HTERT RPE-1 (cell line): ENCODE measurements around the gene ANKRD36.
"Not testable (repeated sequence)": the region's sequence is repeated elsewhere in the genome, so short reads cannot be mapped to it uniquely, and the experiment has no call there.

ENCODE experiments used
- in situ Hi-C: fragments of 300-500 bp; cut with MboI; formaldehyde crosslinking; loops from 4 replicates; pipeline ENCODE4 v1.14.3; 2020; ENCODE audit warnings: low sequenced_read_pairs

Gene ANKRD36

GRCh38 chr2:97112320-97113049 lies 468 bp upstream of the ANKRD36 start:
- in situ Hi-C loops, result not testable (repeated sequence)

DNA sequence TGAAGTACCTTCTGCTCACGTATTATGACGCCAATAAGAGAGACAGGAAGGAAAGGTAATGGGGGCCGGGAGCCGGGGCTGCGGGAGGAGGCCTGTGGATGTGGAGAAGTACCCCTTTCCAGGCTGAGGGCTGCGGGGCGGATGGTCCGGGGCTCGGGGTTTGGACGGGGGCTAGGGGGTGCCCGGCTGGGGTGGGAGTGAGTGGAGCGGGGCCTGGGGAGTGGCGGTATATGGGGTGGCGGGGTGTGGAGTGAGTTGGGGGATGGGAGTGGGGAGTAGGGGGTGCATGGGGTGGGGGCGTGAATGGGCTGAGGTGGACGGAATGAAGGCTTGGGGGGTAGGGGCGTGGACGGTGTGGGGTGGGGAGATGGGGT lies 916 bp downstream of the ANKRD36 start:
- in situ Hi-C loops, result not testable (repeated sequence)

GRCh38 chr2:97129090-97129489 lies 16.1 kb downstream of the ANKRD36 start:
- in situ Hi-C loops, result not testable (repeated sequence)

- in situ Hi-C loops, result not testable (repeated sequence)
Observed at GRCh38 chr2:97144016-97144415, 31.1 kb downstream of the ANKRD36 start.

- in situ Hi-C loops, result not testable (repeated sequence)
Observed at GRCh38 chr2:97166548-97166947, 53.6 kb downstream of the ANKRD36 start.

- in situ Hi-C loops, result not testable (repeated sequence)
Observed at GRCh38 chr2:97167938-97168337, 55.0 kb downstream of the ANKRD36 start.

GRCh38 chr2:97168583-97168982 lies 55.6 kb downstream of the ANKRD36 start:
- in situ Hi-C loops, result not testable (repeated sequence)

GRCh38 chr2:97180391-97180790 lies 67.4 kb downstream of the ANKRD36 start:
- in situ Hi-C loops, result not testable (repeated sequence)

GRCh38 chr2:97195349-97195748 lies 82.4 kb downstream of the ANKRD36 start:
- in situ Hi-C loops, result not testable (repeated sequence)

DNA sequence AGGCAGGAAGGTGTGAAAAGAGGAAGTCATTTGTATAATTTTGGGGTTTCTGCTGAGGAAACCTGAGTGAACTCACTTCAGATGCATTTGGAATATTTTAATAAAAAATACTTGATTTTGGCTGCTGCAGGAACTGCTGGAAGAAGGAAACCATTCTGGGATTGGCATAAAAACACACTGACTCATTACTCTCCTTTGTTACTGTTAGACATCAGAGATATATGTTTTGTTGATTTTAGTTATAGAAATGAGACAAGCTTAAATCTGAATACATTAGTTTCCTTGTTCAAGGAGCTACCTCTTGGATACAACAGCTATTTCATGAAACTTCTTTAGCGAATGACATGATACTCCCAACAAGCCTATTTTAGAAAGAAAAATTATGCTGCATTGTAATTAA lies 84.3 kb downstream of the ANKRD36 start:
- in situ Hi-C loops, result not testable (repeated sequence)

DNA sequence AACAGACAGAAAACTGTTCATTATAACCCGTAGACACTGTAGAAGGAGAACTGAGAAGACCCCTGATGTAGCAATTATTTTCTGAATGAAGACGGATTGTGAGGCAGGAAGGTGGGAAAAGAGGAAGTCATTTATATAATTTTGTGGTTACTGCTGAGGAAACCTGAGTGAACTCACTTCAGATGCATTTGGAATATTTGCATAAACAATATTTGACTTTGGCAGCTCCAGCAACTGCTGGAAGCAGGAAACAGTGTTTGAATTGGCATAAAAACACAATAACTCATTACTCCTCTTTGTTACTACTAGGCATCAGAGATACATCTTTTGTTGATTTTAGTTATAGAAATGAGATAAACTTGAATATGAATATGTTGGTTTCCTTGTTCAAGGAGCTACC lies 87.9 kb downstream of the ANKRD36 start:
- in situ Hi-C loops, result not testable (repeated sequence)

DNA sequence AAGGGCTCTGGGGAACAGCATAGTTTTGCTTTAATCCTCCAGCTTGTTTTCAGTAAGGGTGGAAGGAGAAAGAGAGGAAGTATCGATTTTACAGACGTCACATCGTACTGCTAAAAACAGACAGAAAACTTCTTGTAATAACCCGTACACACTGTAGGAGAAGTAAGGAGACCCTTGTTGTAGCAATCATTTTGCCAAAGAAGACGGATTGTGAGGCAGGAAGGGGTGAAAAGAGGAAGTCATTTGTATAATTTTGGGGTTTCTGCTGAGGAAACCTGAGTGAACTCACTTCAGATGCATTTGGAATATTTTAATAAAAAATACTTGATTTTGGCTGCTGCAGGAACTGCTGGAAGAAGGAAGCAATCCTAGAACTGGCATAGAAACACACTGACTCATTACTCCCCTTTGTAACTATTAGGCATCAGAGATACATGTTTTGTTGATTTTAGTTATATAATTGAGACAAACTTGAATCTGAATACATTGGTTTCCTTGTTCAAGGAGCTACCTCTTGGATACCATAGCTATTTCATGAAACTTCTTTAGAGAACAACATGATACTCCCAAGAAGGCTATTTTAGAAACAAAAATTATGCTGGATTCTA lies 89.8 kb downstream of the ANKRD36 start:
- in situ Hi-C loops, result not testable (repeated sequence)

GRCh38 chr2:97210325-97210724 lies 97.4 kb downstream of the ANKRD36 start:
- in situ Hi-C loops, result no loop called here

DNA sequence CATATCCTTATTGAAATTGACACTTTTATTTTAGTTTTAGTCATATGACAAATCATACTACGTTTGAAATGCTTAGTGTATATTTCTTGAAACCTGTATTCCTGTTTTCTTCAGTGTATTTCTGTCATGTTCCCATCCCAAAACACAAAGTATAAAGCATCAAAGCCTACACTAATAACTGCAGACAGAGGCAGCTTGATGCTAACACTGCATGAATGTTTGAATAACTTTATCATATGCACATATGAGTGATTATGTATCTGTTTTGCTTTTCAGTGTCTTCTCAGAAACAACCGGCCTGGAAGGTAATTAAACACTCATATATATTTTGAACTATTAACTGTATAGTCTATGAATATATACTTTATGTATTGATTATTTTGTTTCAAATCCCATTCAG lies 102.1 kb downstream of the ANKRD36 start:
- in situ Hi-C loops, result not testable (repeated sequence)

DNA sequence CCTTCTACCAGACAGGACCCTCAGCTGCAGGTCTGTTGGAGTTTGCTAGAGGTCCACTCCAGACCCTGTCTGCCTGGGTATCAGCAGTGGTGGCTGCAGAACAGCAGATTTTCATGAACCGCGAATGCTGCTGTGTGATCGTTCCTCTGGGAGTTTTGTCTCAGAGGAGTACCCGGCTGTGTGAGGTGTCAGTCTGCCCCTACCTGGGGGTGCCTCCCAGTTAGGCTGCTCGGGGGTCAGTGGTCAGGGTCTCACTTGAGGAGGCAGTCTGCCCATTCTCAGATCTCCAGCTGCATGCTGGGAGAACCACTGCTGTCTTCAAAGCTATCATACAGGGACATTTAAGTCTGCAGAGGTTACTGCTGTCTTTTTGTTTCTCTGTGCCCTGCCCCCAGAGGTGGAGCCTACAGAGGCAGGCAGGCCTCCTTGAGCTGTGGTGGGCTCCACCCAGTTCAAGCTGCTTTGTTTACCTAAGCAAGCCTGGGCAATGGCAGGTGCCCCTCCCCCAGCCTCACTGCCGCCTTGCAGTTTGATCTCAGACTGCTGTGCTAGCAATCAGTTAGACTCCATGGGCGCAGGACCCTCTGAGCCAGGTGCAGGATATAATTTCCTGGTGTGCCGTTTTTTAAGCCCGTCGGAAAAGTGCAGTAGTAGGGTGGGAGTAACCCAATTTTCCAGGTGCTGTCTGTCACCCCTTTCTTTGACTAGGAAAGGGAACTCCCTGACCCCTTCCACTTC lies 118.1 kb downstream of the ANKRD36 start:
- in situ Hi-C loops, result not testable (repeated sequence)

- in situ Hi-C loops, result not testable (repeated sequence)
Observed at GRCh38 chr2:97232981-97233380, 120.0 kb downstream of the ANKRD36 start.

DNA sequence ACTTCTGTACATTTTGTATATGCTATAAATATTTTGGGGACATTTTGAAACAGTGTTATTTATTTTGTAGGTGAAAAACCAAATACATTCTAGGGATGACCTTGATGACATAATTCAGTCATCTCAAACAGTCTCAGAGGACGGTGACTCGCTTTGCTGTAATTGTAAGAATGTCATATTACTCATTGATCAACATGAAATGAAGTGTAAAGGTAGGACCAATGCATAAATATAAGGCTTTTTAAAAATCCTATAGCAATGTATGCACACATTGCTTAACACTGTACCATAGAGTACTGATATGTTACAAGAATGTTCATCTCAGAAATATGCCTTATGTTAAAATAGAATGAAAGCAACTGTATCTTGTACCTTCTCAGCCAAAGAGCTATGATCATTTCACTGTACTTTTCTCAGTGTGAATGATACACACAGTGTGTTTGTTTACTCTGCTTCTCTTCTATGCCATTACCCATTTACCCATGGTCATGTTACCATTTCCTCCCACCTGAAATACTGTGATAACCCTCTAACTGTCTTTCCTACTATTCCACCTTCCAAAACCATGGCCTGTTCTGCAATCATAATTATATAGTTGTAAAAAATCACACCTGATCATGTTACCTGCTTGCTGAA lies 120.8 kb downstream of the ANKRD36 start:
- in situ Hi-C loops, result not testable (repeated sequence)

GRCh38 chr2:97261192-97261591 lies 148.2 kb downstream of the ANKRD36 start:
- in situ Hi-C loops, result not testable (repeated sequence)

- in situ Hi-C loops, result not testable (repeated sequence)
Observed at GRCh38 chr2:97266449-97266848, 153.5 kb downstream of the ANKRD36 start.

GRCh38 chr2:97267411-97268074 lies 154.6 kb downstream of the ANKRD36 start:
- in situ Hi-C loops, result no loop called here

GRCh38 chr2:97268075-97268591 lies 155.2 kb downstream of the ANKRD36 start:
- in situ Hi-C loops, result not testable (repeated sequence)
